IMR-90 (cell line): Measurements from ENCODE around the gene KLHL12.

Source experiments
- POLR2A ChIP-seq: IDR thresholded peaks from 2 replicates; pipeline ENCODE4 v1.6.1; 2012; ENCODE audit warnings: mild to moderate bottlenecking, low read depth, low read length
- TF ChIP-seq, protein P1 (sequence below): conservative IDR thresholded peaks from 2 replicates; pipeline ENCODE4 v1.5.1; 2012; ENCODE audit warnings: mild to moderate bottlenecking, low read depth, low read length, improper control_type of control experiment

DNA sequence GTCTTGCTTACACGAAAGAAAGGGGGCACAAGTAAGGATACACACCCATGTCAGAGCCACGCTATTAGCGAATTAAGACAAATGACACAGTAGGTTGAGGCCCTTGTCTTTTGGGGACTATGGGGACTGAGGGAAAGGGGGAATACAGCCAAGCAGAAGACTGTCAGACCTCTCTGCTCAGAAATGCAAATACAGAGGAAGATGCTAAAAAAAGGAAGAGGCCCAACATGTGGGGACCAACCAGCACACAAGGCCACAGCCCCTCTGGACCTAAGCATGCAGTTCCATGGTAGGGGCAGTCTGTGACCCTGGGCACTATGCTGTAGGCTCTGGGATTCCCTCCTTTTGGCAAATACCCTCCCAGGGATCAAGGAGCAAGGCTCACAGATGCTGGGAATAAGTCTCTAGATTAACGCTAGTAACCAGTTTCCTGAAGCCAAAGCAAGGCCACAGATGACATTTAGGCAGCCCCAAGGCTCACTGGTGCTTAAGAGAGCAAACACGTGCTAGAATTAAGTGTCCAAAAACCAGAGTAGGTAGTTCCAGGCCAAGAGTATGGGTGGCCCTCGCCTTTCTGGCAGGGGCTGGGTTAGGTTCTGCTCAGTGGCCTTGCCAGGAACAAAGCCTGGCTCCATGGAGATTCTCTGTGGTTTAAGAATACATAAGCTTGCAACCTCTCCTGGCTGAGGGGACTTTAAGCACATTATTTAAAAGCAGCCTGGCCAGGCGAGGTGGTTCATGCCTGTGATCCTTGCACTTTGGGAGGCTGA lies 76.3 kb downstream of the KLHL12 start:
- TF ChIP-seq, protein P1, sequence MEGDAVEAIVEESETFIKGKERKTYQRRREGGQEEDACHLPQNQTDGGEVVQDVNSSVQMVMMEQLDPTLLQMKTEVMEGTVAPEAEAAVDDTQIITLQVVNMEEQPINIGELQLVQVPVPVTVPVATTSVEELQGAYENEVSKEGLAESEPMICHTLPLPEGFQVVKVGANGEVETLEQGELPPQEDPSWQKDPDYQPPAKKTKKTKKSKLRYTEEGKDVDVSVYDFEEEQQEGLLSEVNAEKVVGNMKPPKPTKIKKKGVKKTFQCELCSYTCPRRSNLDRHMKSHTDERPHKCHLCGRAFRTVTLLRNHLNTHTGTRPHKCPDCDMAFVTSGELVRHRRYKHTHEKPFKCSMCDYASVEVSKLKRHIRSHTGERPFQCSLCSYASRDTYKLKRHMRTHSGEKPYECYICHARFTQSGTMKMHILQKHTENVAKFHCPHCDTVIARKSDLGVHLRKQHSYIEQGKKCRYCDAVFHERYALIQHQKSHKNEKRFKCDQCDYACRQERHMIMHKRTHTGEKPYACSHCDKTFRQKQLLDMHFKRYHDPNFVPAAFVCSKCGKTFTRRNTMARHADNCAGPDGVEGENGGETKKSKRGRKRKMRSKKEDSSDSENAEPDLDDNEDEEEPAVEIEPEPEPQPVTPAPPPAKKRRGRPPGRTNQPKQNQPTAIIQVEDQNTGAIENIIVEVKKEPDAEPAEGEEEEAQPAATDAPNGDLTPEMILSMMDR, result no peak
- TF ChIP-seq POLR2A, result no peak
